Measurements from ENCODE around the gene ECHS1.
"Not testable (repeated sequence)": the region's sequence is repeated elsewhere in the genome, so short reads cannot be mapped to it uniquely, and the experiment has no call there.

Gene ECHS1

DNA sequence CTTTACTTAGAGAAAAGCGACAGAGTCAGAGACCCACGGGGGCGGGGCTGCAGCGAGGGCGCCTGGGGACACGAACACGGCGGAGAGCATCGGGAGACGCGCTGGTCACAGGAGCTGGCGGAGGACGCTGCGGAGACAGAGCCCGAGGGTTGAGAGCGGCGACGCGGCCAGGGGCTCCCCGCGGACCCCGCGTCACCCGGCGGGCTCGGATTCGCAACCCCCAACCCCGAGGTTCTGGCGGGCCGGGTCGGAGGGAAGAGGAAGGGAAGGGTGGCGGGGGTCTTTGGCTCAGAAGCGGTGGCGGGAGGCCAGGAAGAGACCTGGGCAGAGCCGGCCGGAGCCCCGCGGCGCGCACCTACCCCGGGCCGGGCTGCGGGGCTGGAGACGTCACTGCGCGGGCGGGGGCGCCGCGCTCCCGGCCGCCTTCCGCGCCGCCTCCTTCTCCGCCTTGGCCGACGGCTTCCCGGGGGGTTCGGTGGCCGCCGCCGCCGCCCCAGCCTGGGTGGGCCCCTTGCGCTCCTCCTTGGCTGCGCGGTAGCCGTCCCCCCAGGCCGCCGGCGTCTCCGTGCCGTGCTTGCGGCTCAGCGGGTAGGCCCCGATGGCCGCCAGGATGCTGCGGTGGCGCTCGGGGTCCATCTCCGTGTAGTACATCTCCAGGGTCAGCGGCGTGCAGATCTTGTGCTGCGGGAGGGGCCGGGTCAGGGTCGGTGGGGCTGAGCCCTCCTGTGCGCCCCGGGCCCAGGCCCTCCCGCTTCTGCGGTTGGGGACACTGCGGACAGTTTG, 47.5 kb downstream of the ECHS1 start:
- DNase-seq, result peak; percentile 59

DNA sequence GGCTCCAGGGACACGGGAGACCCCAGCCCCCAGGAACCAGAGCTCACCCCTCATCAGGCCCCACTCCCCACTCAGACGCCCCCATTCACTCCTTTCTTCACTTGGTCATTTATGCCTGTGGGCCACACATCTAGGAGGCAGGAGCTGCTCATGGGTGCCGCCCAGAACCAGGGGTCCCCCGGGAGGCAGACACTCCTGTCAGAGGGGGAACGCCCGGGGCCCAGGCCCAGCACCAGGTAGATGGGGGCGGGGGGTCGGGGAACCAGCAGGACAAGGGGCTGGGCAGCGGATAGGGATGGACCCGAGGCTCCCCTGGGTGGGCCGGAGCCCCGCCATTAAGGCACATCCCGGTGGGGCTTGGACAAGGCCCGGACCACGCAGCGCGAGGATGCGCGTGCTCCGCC, 48.3 kb downstream of the ECHS1 start:
- no peak for DNase-seq

DNA sequence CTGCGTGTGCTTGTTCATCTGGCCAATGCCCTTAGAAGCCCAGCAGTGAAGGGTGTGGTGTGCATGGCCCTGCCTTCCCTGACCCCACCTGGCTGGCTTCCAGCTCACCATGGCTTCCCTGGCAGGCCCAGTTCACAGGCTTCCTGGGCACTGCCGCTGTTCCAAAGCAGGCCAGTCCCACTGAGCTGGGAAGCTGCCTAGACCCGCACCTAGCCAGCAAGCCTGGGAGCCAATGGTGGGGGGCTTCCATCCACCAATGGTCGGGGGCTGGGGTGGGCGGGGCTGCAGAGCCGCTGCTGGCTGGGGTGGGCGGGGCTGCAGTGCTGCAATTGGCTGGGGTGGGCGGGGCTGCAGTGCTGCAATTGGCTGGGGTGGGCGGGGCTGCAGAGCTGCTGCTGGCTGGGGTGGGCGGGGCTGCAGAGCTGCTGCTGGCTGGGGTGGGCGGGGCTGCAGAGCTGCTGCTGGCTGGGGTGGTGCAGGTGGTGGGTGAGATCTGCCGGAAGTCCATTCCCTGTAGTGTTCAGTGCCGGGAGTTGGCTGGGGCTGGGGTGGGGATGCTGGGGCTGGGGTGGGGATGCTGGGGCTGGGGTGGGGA, 48.9 kb downstream of the ECHS1 start:
- no peak for DNase-seq

DNA sequence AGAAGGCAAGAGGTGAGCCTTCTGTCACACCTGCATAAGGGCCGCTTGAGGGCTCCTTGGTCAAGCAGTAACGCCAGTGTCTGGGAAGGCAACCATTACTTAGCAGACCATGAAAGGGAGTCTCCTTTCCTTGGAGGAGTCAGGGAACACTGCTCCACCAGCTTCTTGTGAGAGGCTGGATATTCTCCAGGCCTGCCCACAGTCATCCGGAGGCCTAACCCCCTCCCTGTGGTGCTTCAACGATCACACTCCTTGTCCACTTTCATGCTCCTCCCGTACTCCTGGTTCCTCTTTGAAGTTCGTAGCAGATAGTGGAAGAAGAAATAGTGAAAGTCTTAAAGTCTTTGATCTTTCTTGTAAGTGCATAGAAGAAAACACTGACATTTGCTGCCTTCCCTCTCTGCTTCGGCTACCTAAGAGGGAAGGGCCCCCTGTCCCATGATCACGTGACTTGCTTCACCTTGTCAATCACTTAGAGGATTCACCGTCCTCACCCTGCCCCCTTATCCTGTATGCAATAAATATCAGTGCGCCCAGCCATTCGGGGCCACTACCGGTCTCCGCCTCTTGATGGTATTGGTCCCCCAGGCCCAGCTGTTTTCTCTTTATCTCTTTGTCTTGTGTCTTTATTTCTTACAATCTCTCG, 51.0 kb downstream of the ECHS1 start:
- DNase-seq, result not testable (repeated sequence)

DNA sequence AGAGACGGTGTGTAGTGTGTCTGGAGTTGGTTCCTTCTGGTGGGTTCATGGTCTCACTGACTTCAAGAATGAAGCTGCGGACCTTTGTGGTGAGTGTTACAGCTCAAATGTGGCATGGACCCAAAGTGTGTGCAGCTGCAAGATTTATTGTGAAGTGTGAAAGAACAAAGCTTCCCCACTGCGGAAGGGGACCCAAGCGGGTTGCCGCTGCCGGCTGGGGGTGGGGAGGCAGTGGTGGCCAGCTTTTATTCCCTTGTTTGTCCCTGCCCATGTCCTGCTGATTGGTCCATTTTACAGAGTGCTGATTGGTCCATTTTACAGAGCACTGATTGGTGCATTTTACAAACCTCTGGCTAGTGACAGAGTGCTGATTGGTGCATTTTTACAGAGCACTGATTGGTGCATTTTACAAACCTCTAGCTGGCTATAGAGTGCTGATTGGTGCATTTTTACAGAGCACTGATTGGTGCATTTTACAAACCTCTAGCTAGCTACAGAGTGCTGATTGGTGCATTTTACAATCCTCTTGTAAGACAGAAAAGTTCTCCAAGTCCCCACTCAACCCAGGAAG, 52.2 kb downstream of the ECHS1 start:
- not testable (repeated sequence) for DNase-seq

DNA sequence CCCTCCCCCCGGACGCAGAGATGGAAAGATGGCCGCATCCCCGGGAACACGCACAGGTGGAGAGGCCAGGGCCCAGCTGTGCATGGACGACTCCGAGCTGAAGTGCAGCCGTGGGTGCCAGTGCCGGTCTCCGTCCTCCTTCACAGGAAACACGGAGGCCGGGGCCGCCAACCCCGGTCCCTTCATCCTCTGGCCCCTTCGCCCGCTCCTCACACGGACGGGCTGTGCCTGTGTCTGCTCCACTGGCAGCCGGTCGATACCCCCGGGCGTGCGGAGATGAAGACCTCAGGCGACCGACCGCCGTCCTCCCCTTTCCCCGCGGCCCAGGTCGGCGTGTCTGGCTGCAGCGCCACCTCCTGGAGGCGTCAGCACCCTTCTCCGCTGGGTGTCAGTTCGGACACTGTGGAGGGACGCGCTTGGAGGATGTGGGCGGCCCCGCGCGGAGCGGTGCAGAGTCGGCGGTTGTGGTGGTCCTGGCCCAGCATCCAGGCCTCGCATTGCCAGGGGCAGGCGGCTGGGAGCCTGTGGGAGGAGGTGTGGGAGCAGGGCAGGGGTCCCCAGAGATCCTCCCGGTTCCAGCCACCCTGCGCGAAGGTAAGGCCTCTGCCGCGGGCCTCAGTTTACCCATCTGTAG, 54.5 kb downstream of the ECHS1 start:
- DNase-seq, result peak; percentile 77

DNA sequence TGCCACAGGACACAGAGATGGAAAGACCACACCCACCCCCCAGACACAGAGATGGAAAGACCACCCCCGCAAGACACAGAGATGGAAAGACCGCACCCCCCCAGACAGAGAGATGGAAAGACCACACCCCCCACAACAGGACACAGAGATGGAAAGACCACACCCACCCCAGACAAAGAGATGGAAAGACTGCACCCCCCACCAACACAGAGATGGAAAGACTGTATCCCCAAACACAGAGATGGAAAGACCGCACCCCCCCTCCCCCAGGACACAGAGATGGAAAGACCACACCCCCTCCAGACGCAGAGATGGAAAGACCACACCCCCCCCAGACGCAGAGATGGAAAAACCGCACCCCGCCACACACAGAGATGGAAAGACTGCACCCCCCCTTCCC, 56.4 kb downstream of the ECHS1 start:
- DNase-seq, result no peak

DNA sequence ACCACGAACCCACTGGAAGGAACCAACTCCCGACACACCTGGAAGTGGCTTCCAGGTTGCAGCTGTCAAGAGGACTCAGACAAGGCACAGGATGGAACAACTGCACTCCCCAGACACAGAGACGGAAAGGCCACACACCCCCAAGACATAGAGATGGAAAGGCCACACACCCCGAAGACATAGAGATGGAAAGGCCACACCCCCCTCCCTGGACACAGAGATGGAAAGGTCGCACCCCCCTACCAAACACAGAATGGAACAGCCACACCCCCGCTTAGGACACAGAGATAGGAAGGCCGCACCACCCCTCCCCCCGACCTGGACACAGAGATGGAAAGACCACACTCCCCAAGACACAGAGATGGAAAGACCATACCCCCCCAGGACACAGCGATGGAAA, 56.9 kb downstream of the ECHS1 start:
- no peak for DNase-seq

DNA sequence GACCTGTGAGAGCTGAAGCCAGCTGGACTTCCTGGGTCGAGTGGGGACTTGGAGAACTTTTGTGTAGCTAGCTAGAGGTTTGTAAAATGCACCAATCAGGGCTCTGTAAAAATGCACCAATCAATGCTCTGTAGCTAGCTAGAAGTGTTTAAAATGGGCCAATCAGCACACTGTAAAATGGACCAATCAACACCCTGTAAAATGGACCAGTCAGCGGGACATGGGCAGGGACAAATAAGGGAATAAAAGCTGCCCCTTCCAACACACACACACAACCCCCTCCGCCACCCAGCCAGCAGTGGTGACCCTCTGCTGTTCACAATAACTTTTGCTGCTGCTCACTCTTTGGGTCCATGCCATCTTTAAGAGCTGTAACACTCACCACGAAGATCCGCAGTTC, 57.3 kb downstream of the ECHS1 start:
- DNase-seq, result no peak

DNA sequence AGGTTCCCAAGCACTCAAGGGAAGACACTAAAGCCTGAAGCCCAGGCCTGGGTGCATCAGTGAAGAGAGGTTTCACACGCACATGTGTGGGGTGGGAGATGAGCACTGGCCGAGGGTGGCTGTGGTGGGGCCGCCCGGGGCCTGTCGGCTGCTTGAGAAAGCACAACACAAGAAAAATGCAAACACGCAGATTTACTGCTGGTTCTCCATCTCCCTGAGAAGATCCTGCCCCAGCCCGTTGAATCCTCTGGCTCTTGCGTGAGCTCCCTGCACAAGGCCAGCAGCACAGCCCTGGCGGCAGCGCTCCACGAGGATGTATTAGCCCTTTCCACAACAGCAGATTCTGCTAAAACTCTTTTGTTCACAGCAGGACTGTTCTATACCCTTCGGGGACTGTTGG, 58.2 kb downstream of the ECHS1 start:
- no peak for DNase-seq

DNA sequence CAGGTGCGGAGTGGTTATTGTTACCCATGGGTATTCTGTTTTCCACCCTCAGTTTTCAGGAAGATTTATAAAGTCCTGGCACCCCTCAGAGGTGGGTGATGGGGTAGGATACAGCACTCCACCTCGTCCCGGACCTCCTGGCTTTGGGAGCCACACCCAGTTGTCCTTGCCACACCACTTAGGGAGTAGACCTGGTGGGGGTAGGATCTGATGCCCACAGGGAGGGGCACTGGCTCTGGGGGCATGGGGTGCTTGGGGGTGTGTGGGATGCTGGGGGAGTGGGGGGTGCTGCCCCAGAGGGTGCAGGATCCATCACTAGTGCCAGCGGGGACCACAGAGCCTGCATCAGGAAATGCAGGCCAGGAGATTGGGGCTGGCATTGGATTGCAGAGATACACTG, 60.0 kb downstream of the ECHS1 start:
- no peak for DNase-seq

DNA sequence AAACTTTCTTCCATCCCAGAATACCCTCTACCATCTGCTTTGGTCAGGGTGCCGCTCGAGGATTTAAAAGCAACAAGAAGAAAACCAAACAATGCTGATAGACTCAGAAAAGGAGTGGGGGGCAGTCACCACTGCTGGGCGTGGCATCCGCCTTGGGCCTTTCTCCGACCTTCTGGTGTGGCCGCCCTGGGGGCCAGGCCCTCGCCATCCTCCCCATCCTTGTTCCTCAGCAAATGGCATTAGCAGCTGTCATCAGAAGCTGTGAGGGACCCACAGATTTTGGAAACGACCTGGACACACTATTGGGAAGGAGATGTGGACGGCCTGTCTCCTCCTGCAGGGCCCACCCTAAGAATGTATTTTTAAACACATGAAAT, 60.4 kb downstream of the ECHS1 start:
- no peak for DNase-seq
